ENCODE data around the gene EIF4E2.

GRCh38 chr2:232615339-232615738 lies 64.8 kb downstream of the EIF4E2 start:
- TF ChIP-seq CTCF (conservative IDR thresholded peaks at IDR 0.05; ENCODE audit: low read depth, low read length) (no peak), CEBPB (IDR thresholded peaks at IDR 0.05; ENCODE audit: low read depth, low read length) (no peak), FOS (IDR thresholded peaks at IDR 0.05; ENCODE audit: low read depth, low read length) (no peak)

Measured in IMR-90 (cell line).